Liver (tissue), 9 donors: ENCODE measurements around the gene SLC25A29. TPM values are rescaled to one million over a fixed set of nuclear protein-coding genes. Genes with fewer than 3 reads are reported as not detected.
A peak's percentile ranks its signal among the peaks of the same experiment; 100 is the strongest.

Experiments
- DNase-seq: peaks from one replicate; pipeline ENCODE4 v3.0.0-alpha.2; 2017; ENCODE audit warnings: low spot score
- H3K27ac ChIP-seq, 2 donors: one replicate each; pipeline ENCODE4 v1.7.0; 2013; ENCODE audit warnings: inconsistent platforms in 2 of 2, low read length in 2 of 2, control low read depth in 1 of 2, low read depth in 1 of 2, mild to moderate bottlenecking in 1 of 2
- H3K27me3 ChIP-seq, 4 donors: one replicate each; pipeline versions ENCODE4 v1.6.1 to v1.7.0; 2013; ENCODE audit warnings: low read length in 3 of 4, inconsistent platforms in 1 of 4, mild to moderate bottlenecking in 1 of 4, moderate library complexity in 1 of 4; ENCODE audit not compliant: control insufficient read depth in 4 of 4, insufficient read depth in 4 of 4
- H3K36me3 ChIP-seq, 4 donors: one replicate each; pipeline versions ENCODE4 v1.6.1 to v1.7.0; 2013; ENCODE audit warnings: low read length in 3 of 4, mild to moderate bottlenecking in 3 of 4, low read depth in 1 of 4, moderate library complexity in 1 of 4; ENCODE audit not compliant: control insufficient read depth in 4 of 4, insufficient read depth in 3 of 4
- H3K4me1 ChIP-seq, 4 donors: one replicate each; pipeline versions ENCODE4 v1.6.1 to v1.7.0; 2013; ENCODE audit warnings: low read length in 3 of 4, mild to moderate bottlenecking in 3 of 4, moderate library complexity in 1 of 4; ENCODE audit not compliant: control insufficient read depth in 4 of 4, insufficient read depth in 4 of 4
- H3K4me3 ChIP-seq, 3 donors: one replicate each; pipeline versions ENCODE4 v1.6.1 to v1.7.0; 2013; ENCODE audit warnings: low read length in 3 of 3, control low read depth in 1 of 3, low read depth in 1 of 3, mild to moderate bottlenecking in 1 of 3
- H3K9ac ChIP-seq, 2 donors: one replicate each; pipeline ENCODE4 v1.7.0; 2013; ENCODE audit warnings: low read length in 2 of 2, mild to moderate bottlenecking in 2 of 2, moderate library complexity in 2 of 2, control low read depth in 1 of 2, low read depth in 1 of 2
- H3K9me3 ChIP-seq, 4 donors: one replicate each; pipeline versions ENCODE4 v1.6.1 to v1.7.0; 2013; ENCODE audit warnings: low read length in 3 of 4; ENCODE audit not compliant: control insufficient read depth in 4 of 4
- CTCF ChIP-seq: fragments of 150-350 bp; IDR thresholded peaks from 2 replicates; pipeline ENCODE4 v1.5.1; 2017; ENCODE audit warnings: improper control_type of control experiment, low read depth, low read length; ENCODE audit not compliant: missing input control
- EGR1 ChIP-seq, 2 donors: IDR thresholded peaks; 2 replicates each; pipeline ENCODE4 v1.6.1; 2016 to 2018; ENCODE audit warnings: antibody characterized with exemption in 2 of 2, low read depth in 2 of 2
- FOXA1 ChIP-seq: IDR thresholded peaks from 2 replicates; pipeline ENCODE4 v1.6.1; 2016; ENCODE audit warnings: antibody characterized with exemption
- FOXA2 ChIP-seq: IDR thresholded peaks from 2 replicates; pipeline ENCODE4 v1.6.1; 2016; ENCODE audit warnings: antibody characterized with exemption
- GABPA ChIP-seq, 2 donors: IDR thresholded peaks in 1 of 2; conservative IDR thresholded peaks in 1 of 2; 2 replicates each; pipeline ENCODE4 v1.6.1; 2016; ENCODE audit warnings: antibody characterized with exemption in 2 of 2, mild to moderate bottlenecking in 1 of 2, moderate library complexity in 1 of 2
- HNF4A ChIP-seq, 2 donors: conservative IDR thresholded peaks; 2 replicates each; pipeline ENCODE4 v1.6.1; 2016; ENCODE audit warnings: antibody characterized with exemption in 2 of 2, mild to moderate bottlenecking in 2 of 2
- HNF4G ChIP-seq: IDR thresholded peaks from 2 replicates; pipeline ENCODE4 v1.6.1; 2016; ENCODE audit warnings: antibody characterized with exemption
- JUND ChIP-seq, 2 donors: IDR thresholded peaks; 2 replicates each; pipeline ENCODE4 v1.6.1; 2016; ENCODE audit warnings: antibody characterized with exemption in 2 of 2
- NR2F2 ChIP-seq: IDR thresholded peaks from 2 replicates; pipeline ENCODE4 v1.6.1; 2016; ENCODE audit warnings: antibody characterized with exemption
- RAD21 ChIP-seq, 2 donors: IDR thresholded peaks; 2 replicates each; pipeline ENCODE4 v1.6.1; 2016; ENCODE audit warnings: antibody characterized with exemption in 2 of 2, mild to moderate bottlenecking in 2 of 2
- REST ChIP-seq: IDR thresholded peaks from 2 replicates; pipeline ENCODE4 v1.6.1; 2016; ENCODE audit warnings: antibody characterized with exemption, mild to moderate bottlenecking
- RXRA ChIP-seq, 2 donors: IDR thresholded peaks; 2 replicates each; pipeline ENCODE4 v1.6.1; 2017 to 2018; ENCODE audit warnings: antibody characterized with exemption in 2 of 2, mild to moderate bottlenecking in 1 of 2
- SP1 ChIP-seq: IDR thresholded peaks from 2 replicates; pipeline ENCODE4 v1.6.1; 2018; ENCODE audit warnings: antibody characterized with exemption, mild to moderate bottlenecking
- TAF1 ChIP-seq: conservative IDR thresholded peaks from 2 replicates; pipeline ENCODE4 v1.6.1; 2016; ENCODE audit warnings: antibody characterized with exemption, mild to moderate bottlenecking
- YY1 ChIP-seq: IDR thresholded peaks from 2 replicates; pipeline ENCODE4 v1.6.1; 2016; ENCODE audit warnings: antibody characterized with exemption, mild to moderate bottlenecking
- WGBS: extraction: QIAGEN DNeasy Blood & Tissue Kit; methylation state at CpG from one replicate; pipeline ENCODE4 v1.1.7; 2013; 5-methylcytosine and 5-hydroxymethylcytosine counted together
- polyA plus RNA-seq, 2 donors: library from polyadenylated mRNA; stranded (reverse) in 1 of 2; unstranded in 1 of 2; fragments of 200-250 nt in 1 of 2; fragments of >200 nt in 1 of 2; fragmentation: Nextera tagmentation in 1 of 2; extraction: Ambion mirVana in 1 of 2; gene quantifications; one replicate each; pipeline versions ENCODE4 v1.2.1 to v1.2.3, GENCODE V29; 2013 to 2015
- total RNA-seq, 2 donors: library from RNA; depleted of rRNA; stranded (reverse); fragments of >200 nt; gene quantifications; one replicate each; pipeline ENCODE4 v1.2.3, GENCODE V29; 2014
- TF ChIP-seq, protein P1 (sequence below): IDR thresholded peaks from 2 replicates; pipeline ENCODE4 v1.6.1; 2016; ENCODE audit warnings: antibody characterized with exemption
- TF ChIP-seq, protein P2 (sequence below): IDR thresholded peaks from 2 replicates; pipeline ENCODE4 v1.6.1; 2016; ENCODE audit warnings: antibody characterized with exemption
- TF ChIP-seq, protein P3 (sequence below): IDR thresholded peaks from 2 replicates; pipeline ENCODE4 v1.6.1; 2016; ENCODE audit warnings: antibody characterized with exemption
- donor health status: healthy.
- donor health status: healthy.
- donor health status: healthy.
- donor health status: healthy.
- donor health status: healthy.

The SLC25A29 gene
- total and polyA plus RNA-seq, 4 donors = 2.4 to 13.9 (median 8.9) TPM

GRCh38 chr14:100323942-100324307, 17.7 kb upstream of the SLC25A29 start:
- no peak for TF ChIP-seq GABPA (IDR thresholded peaks at IDR 0.05 in 1 of 2, conservative IDR thresholded peaks at IDR 0.05 in 1 of 2)
- TF ChIP-seq CTCF = no peak
- peak; percentile 20 for TF ChIP-seq YY1
- TF ChIP-seq, protein P1, sequence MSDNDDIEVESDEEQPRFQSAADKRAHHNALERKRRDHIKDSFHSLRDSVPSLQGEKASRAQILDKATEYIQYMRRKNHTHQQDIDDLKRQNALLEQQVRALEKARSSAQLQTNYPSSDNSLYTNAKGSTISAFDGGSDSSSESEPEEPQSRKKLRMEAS = peak; percentile 21
- TF ChIP-seq, protein P2, sequence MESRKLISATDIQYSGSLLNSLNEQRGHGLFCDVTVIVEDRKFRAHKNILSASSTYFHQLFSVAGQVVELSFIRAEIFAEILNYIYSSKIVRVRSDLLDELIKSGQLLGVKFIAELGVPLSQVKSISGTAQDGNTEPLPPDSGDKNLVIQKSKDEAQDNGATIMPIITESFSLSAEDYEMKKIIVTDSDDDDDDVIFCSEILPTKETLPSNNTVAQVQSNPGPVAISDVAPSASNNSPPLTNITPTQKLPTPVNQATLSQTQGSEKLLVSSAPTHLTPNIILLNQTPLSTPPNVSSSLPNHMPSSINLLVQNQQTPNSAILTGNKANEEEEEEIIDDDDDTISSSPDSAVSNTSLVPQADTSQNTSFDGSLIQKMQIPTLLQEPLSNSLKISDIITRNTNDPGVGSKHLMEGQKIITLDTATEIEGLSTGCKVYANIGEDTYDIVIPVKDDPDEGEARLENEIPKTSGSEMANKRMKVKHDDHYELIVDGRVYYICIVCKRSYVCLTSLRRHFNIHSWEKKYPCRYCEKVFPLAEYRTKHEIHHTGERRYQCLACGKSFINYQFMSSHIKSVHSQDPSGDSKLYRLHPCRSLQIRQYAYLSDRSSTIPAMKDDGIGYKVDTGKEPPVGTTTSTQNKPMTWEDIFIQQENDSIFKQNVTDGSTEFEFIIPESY = no peak
- TF ChIP-seq HNF4A (conservative IDR thresholded peaks at IDR 0.05) = peak in 1 of 2 donors; percentile 23
- TF ChIP-seq FOXA1 = no peak
- TF ChIP-seq HNF4G = no peak
- TF ChIP-seq RAD21 (IDR thresholded peaks at IDR 0.05) = no peak
- TF ChIP-seq REST = no peak
- no peak for TF ChIP-seq NR2F2
- TF ChIP-seq FOXA2 = no peak
- TF ChIP-seq, protein P3, sequence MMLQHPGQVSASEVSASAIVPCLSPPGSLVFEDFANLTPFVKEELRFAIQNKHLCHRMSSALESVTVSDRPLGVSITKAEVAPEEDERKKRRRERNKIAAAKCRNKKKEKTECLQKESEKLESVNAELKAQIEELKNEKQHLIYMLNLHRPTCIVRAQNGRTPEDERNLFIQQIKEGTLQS = no peak
- no peak for TF ChIP-seq SP1
- TF ChIP-seq EGR1 (IDR thresholded peaks at IDR 0.05; ENCODE audit: low read depth in 2 of 2) = peak in 1 of 2 donors; percentile 75
- TF ChIP-seq JUND (IDR thresholded peaks at IDR 0.05) = no peak
- TF ChIP-seq TAF1 = peak; percentile 19
- peak in 1 of 2 donors; percentile 43 for TF ChIP-seq RXRA (IDR thresholded peaks at IDR 0.05)
- peak overlapping the region; percentile 83 to 88 (median 87) for H3K4me3 ChIP-seq
- H3K9ac ChIP-seq = peak overlapping the region; percentile 91 to 93
- H3K27me3 ChIP-seq = no peaks in the 10 kb centered on the region
- H3K9me3 ChIP-seq = no peaks in the 10 kb centered on the region
- H3K4me1 ChIP-seq = peaks cover 25 to 63% (median 51%) of the 10 kb centered on the region in 4 donors
- 35% methylated on average over 8 of the region's 8 CpGs for WGBS
- no peak for DNase-seq
- peak overlapping the region; percentile 71 to 94 for H3K27ac ChIP-seq
- H3K36me3 ChIP-seq = peaks cover 6 to 14% (median 10%) of the 10 kb centered on the region in 4 donors
